ENCODE measurements around the gene USP17L18. TPM values are rescaled to one million over a fixed set of nuclear protein-coding genes. Genes with fewer than 3 reads are reported as not detected.
"Not testable (repeated sequence)": the region's sequence is repeated elsewhere in the genome, so short reads cannot be mapped to it uniquely, and the experiment has no call there.

Gene USP17L18
- polyA plus RNA-seq, 3 donors = not detected

GRCh38 chr4:9262572-9262971 is 14.1 kb downstream of the USP17L18 start, which contains the start of gene USP17L21:
Gene USP17L21 (plus strand): TSS chr4:9262872. CDS start chr4:9262872, 0 bp downstream.
- DNase-seq; H3K27ac ChIP-seq (ENCODE audit: low read depth in 1 of 2, low read length in 2 of 2); H3K9me3 ChIP-seq (replicated peaks in 1 of 2; ENCODE audit: control insufficient read depth in 1 of 2, insufficient read depth in 1 of 2, low read length in 2 of 2); H3K36me3 ChIP-seq (replicated peaks in 1 of 2; ENCODE audit: control insufficient read depth in 1 of 2, insufficient read depth in 2 of 2, low read length in 2 of 2); H3K4me1 ChIP-seq (ENCODE audit: control insufficient read depth in 1 of 2, insufficient read depth in 2 of 2, low read length in 2 of 2); H3K4me2 ChIP-seq (replicated peaks; ENCODE audit: extremely low read depth, low read length, poor library complexity, severe bottlenecking); H3K79me2 ChIP-seq (ENCODE audit: insufficient read depth, low read length); H3K27me3 Mint-ChIP-seq (ENCODE audit: low read depth in 3 of 3); H3K4me1 Mint-ChIP-seq; H3K27me3 ChIP-seq (ENCODE audit: control insufficient read depth in 2 of 2, insufficient read depth in 2 of 2, low read length in 2 of 2); H3K4me3 Mint-ChIP-seq; H3K9me3 Mint-ChIP-seq; intact Hi-C loops (cut with micrococcal nuclease); H2AFZ ChIP-seq (ENCODE audit: insufficient read depth, low read depth, low read length, poor library complexity, severe bottlenecking); H3K9ac ChIP-seq (ENCODE audit: insufficient read depth, low read length, poor library complexity, severe bottlenecking); H3K4me3 ChIP-seq (replicated peaks in 1 of 3; ENCODE audit: low read depth in 2 of 3, low read length in 3 of 3); H4K20me1 ChIP-seq (ENCODE audit: insufficient read depth, low read length); H3K27ac Mint-ChIP-seq; H3K36me3 Mint-ChIP-seq: not testable (repeated sequence)
- no CpG with 5 or more reads among the region's 13 CpGs for WGBS (ENCODE audit: insufficient coverage)

- H3K4me3 ChIP-seq (replicated peaks in 1 of 3; ENCODE audit: low read depth in 2 of 3, low read length in 3 of 3); H3K27me3 ChIP-seq (ENCODE audit: control insufficient read depth in 2 of 2, insufficient read depth in 2 of 2, low read length in 2 of 2); DNase-seq; H3K4me1 ChIP-seq (ENCODE audit: control insufficient read depth in 1 of 2, insufficient read depth in 2 of 2, low read length in 2 of 2); H3K27ac Mint-ChIP-seq; H3K4me1 Mint-ChIP-seq; H3K27me3 Mint-ChIP-seq (ENCODE audit: low read depth in 3 of 3); H3K4me2 ChIP-seq (replicated peaks; ENCODE audit: extremely low read depth, low read length, poor library complexity, severe bottlenecking); H3K9me3 Mint-ChIP-seq; H3K36me3 Mint-ChIP-seq; H3K27ac ChIP-seq (ENCODE audit: low read depth in 1 of 2, low read length in 2 of 2); intact Hi-C loops (cut with micrococcal nuclease); H3K9me3 ChIP-seq (replicated peaks in 1 of 2; ENCODE audit: control insufficient read depth in 1 of 2, insufficient read depth in 1 of 2, low read length in 2 of 2); H4K20me1 ChIP-seq (ENCODE audit: insufficient read depth, low read length); H3K79me2 ChIP-seq (ENCODE audit: insufficient read depth, low read length); H3K9ac ChIP-seq (ENCODE audit: insufficient read depth, low read length, poor library complexity, severe bottlenecking); H3K4me3 Mint-ChIP-seq; H2AFZ ChIP-seq (ENCODE audit: insufficient read depth, low read depth, low read length, poor library complexity, severe bottlenecking); H3K36me3 ChIP-seq (replicated peaks in 1 of 2; ENCODE audit: control insufficient read depth in 1 of 2, insufficient read depth in 2 of 2, low read length in 2 of 2): not testable (repeated sequence)
- no CpG with 5 or more reads among the region's 15 CpGs for WGBS (ENCODE audit: insufficient coverage)
Measured at GRCh38 chr4:9267319-9267718, 18.9 kb downstream of the USP17L18 start, which contains the start of gene USP17L22. Gene USP17L22 (plus strand): TSS chr4:9267619. CDS start chr4:9267619, 0 bp downstream.

GRCh38 chr4:9271719-9272118 is 23.3 kb downstream of the USP17L18 start:
- DNase-seq; H2AFZ ChIP-seq (ENCODE audit: insufficient read depth, low read depth, low read length, poor library complexity, severe bottlenecking); H3K4me3 Mint-ChIP-seq; intact Hi-C loops (cut with micrococcal nuclease); H3K27me3 ChIP-seq (ENCODE audit: control insufficient read depth in 2 of 2, insufficient read depth in 2 of 2, low read length in 2 of 2); H3K27ac Mint-ChIP-seq; H3K27me3 Mint-ChIP-seq (ENCODE audit: low read depth in 3 of 3); H4K20me1 ChIP-seq (ENCODE audit: insufficient read depth, low read length); H3K79me2 ChIP-seq (ENCODE audit: insufficient read depth, low read length); H3K4me1 ChIP-seq (ENCODE audit: control insufficient read depth in 1 of 2, insufficient read depth in 2 of 2, low read length in 2 of 2); H3K36me3 Mint-ChIP-seq; H3K9me3 Mint-ChIP-seq; H3K4me2 ChIP-seq (replicated peaks; ENCODE audit: extremely low read depth, low read length, poor library complexity, severe bottlenecking); H3K4me3 ChIP-seq (replicated peaks in 1 of 3; ENCODE audit: low read depth in 2 of 3, low read length in 3 of 3); H3K27ac ChIP-seq (ENCODE audit: low read depth in 1 of 2, low read length in 2 of 2); H3K36me3 ChIP-seq (replicated peaks in 1 of 2; ENCODE audit: control insufficient read depth in 1 of 2, insufficient read depth in 2 of 2, low read length in 2 of 2); H3K9ac ChIP-seq (ENCODE audit: insufficient read depth, low read length, poor library complexity, severe bottlenecking); H3K9me3 ChIP-seq (replicated peaks in 1 of 2; ENCODE audit: control insufficient read depth in 1 of 2, insufficient read depth in 1 of 2, low read length in 2 of 2); H3K4me1 Mint-ChIP-seq: not testable (repeated sequence)
- 75% methylated on average over 1 of the region's 10 CpGs for WGBS (ENCODE audit: insufficient coverage)

Other genes with a start within 250 kb of the USP17L18 start
- gene FAM90A26, start 78.2 kb upstream of the USP17L18 start, polyA plus RNA-seq = not detected
- not detected for gene USP17L10, start 38.0 kb upstream of the USP17L18 start, polyA plus RNA-seq
- gene USP17L11, start 33.2 kb upstream of the USP17L18 start, polyA plus RNA-seq = not detected
- gene USP17L12, start 28.5 kb upstream of the USP17L18 start, polyA plus RNA-seq = not detected
- gene USP17L13, start 23.7 kb upstream of the USP17L18 start, polyA plus RNA-seq = not detected
- not detected for gene USP17L15, start 14.2 kb upstream of the USP17L18 start, polyA plus RNA-seq
- not detected for gene USP17L17, start 4.8 kb upstream of the USP17L18 start, polyA plus RNA-seq
- gene USP17L19, start 4.7 kb downstream of the USP17L18 start, polyA plus RNA-seq = not detected
- gene USP17L20, start 9.5 kb downstream of the USP17L18 start, polyA plus RNA-seq = not detected
- not detected for gene USP17L21, start 14.2 kb downstream of the USP17L18 start, polyA plus RNA-seq
- not detected for gene USP17L22, start 19.0 kb downstream of the USP17L18 start, polyA plus RNA-seq
- not detected for gene USP17L24, start 76.5 kb downstream of the USP17L18 start, polyA plus RNA-seq
- not detected for gene USP17L25, start 81.3 kb downstream of the USP17L18 start, polyA plus RNA-seq
- gene USP17L26, start 86.0 kb downstream of the USP17L18 start, polyA plus RNA-seq = not detected
- not detected for gene USP17L5, start 90.8 kb downstream of the USP17L18 start, polyA plus RNA-seq
- not detected for gene USP17L27, start 95.5 kb downstream of the USP17L18 start, polyA plus RNA-seq
- gene USP17L28, start 100.3 kb downstream of the USP17L18 start, polyA plus RNA-seq = not detected
- gene USP17L29, start 105.0 kb downstream of the USP17L18 start, polyA plus RNA-seq = not detected
- gene USP17L30, start 114.5 kb downstream of the USP17L18 start, polyA plus RNA-seq = not detected
- gene DEFB131A, start 195.8 kb downstream of the USP17L18 start, polyA plus RNA-seq = not detected